ENCODE results near the gene COMMD6.
"Not testable (repeated sequence)": the region's sequence is repeated elsewhere in the genome, so short reads cannot be mapped to it uniquely, and the experiment has no call there.

COMMD6 gene

DNA sequence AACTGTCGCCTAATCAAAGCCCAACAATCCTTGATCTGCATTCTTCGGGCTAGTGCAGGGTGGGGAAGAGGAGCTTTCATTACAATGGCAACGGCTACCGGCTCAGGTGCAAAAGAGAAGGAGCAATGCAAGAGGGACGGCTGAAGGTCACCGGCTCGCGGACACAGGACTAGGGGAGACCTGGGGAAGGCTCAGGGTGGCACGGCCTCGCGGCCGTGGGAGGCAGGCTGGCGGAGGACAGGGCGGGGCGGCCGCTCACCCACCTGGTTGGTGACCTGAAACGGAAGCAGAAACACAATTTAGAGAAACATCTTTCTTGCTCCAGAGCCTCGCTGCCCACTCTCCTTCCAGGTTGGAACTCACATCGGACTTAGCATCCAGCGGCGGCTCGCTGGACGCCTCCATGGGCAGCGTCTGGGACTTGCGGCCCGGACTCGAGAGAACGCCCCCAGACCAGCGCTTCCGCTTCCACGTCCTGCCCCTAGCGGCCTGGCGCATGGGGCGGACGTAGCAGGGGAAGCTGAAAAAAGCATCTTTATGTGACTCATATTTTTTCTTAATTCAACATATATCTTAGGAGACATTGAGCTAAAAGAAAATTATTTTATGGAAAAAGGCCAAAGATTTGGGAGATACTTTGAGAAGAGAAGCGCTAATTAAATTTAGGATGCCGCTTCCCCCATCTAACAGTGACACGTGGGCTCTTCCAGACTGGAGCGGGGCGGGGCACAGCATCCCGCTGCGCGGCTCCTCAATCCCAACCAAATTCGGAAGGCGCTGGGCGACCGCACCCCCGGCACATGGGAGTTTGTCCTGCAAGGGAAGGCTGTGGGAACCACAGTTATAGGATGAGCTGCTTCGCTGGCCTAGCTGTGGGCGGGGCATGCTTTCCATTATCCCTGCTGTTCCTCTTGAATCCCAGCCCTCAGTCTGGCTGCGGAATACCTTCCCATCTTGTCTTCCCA, at the start of gene COMMD6:
TSS of gene COMMD6 (minus strand) at position 441 of the 965 bp plus-strand sequence. CDS start at position 405, 36 bp downstream.
- peak; percentile 73 for DNase-seq

DNA sequence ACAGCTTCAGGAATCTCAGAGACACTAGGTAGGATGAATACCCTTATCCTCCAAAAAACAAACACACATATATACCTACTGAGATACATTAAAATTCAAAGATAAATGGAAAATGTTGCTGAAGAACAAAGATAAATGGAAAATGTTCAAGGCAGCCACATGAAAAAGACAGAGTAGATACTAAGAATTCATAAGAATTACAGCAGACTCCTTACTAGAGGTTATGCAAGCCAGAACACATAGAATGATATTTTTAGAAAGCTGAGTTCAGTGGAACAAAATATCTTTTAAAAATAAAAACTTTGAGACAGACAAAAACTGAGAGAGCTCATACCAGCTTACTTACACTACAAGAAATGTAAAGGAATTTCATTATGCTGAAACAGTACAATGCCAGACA, 47.5 kb upstream of the COMMD6 start:
- DNase-seq: no peak

GRCh38 chr13:75583091-75583490, 45.5 kb upstream of the COMMD6 start:
- no peak for DNase-seq

- DNase-seq: no peak
These were observed 44.4 kb upstream of the COMMD6 start for GRCh38 chr13:75581874-75582640.

DNA sequence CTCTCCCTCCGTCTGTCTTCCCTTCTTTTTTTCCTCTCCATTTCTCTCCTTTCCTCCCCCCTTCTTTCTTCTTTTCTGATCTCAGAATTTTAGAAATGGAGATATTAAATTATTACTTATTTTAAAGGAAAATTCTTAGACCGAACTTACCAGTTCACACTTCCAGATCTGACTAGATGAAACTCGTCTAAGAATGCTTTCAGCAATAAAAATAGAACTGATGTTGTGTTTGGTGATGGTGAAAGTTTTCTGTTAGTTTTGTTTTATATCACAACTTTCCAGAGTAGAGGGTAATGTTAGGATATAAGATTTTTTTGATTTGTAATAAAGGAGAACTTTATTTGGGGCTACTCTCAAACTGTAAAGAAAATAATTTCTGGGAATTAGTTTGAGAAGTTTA, 41.9 kb upstream of the COMMD6 start:
- DNase-seq: no peak

DNA sequence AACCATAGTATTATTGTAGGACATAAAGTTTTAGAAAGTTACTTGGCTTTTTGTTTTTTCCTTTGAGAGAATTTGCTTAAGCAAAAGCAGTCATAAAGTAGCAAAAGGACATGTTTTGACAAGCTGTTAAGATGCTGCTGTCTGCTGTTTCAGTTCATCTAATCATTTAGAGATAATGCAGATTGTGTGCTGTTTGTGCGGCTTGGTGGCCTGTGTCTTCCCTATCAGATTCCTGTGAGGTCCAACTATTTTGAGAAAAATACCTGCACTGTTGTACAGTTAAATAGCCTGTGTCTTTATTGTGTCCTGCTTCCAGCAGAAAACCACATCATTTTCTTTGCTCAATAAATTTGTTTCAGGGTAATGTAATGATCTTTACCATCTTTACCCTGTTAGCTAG, 31.9 kb upstream of the COMMD6 start:
- no peak for DNase-seq

GRCh38 chr13:75566658-75567057, 29.0 kb upstream of the COMMD6 start:
- DNase-seq: no peak

GRCh38 chr13:75558145-75558840, 20.7 kb upstream of the COMMD6 start:
- DNase-seq: no peak

DNA sequence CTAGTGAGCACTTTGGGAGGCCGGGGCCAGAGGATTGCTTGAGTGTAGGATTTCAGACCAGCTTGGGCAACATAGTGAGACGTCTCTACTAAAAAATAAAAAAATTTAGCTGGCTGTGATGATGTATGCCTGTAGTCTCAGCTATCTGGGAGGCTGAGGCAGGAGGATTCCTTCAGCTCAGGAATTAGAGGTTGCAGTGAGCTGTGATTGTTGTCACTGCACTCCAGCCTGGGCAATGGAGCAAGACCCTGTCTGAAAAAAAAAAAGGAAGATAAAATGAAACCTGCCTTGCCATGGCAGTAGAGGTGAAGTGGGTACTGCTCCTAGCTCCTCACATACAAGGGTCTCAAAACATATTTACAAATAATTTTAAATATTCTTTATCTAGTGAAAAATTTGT, 19.3 kb upstream of the COMMD6 start:
- DNase-seq: no peak

DNA sequence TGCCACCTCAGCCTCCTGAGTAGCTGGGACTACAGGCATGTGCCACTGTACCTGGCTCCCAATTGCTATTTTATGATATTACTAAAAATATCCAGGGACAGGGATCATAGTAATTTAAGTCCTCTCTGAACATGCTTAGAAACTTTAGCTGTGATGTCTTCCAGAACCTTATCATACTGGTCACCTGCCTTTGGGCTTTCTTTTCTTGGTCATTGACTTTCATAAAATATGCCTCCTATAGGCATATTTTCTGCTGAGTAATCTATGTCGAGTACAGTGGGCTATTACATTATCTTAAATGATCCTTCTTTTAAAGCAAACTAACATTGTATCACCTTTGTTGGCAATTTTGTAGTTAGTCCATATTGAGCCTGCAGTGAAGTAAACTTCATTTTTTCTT, 18.2 kb upstream of the COMMD6 start:
- no peak for DNase-seq

DNA sequence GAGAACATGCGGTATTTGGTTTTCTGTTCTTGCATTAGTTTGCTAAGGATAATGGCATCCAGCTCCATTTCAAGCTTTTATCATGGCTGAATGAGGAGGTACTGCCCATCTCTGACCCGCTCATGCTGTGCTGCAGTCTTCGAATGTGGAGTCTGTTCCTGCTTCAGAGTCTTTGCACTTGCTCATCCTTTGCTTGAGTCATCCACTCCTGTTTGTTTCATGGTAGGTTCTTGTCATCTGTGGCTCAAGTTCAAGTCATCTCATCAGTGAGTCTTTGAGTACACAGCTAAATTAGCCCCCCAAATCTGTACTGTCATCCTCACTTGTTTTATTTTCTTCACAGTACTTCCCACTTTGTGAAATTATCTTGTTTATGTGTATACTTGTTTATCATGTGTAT, 17.3 kb upstream of the COMMD6 start:
- no peak for DNase-seq

- no peak for DNase-seq
These were observed 16.8 kb upstream of the COMMD6 start for GRCh38 chr13:75554464-75554863.

- peak in 1 of 2 donors; percentile 45 for DNase-seq
These were observed 12.5 kb upstream of the COMMD6 start for GRCh38 chr13:75550159-75550567.

DNA sequence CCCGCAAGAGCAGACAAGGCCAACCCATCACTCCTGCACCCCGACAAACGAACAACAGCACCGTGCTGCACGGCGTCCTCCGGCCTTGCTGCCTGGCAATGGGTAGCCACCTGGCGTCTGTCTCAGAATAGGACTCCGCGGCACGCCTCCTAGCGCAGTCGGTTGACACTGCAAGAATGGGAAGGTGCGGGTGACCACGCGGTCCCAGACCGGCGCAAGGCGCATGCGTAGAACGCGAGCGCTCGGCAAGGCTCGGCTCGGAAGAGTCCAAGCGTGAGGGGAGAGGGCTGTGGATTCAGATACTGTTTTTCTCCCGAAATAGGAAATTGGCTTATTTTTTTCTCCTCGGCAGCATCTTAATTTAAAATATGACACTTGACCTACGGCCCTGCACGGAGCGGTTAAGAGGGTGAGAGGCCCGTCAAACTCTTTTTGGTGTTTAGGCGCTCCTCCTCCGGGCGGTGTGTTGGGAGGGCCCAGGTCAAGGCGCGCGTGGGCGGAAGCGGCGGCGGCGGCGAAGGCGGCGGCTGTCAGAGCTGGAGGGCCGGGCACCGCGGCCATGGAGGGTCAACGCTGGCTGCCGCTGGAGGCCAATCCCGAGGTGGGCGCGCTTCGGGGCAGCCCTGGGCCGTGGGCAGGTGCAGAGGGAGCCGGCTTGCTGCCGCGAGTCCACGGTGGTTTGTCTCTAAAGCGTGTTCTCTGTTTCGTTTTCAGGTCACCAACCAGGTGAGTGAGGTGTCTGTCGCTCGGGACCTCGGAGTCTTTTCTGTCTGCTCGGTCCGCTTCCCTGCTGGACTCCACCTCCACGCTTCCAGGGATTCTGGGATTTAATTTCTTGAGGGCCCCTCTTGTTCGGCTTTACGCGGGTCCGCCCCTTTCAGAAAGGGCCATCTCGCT, 11.9 kb upstream of the COMMD6 start, which contains the start of gene UCHL3:
TSS of gene UCHL3 (plus strand) at position 530 of the 897 bp plus-strand sequence. CDS start at position 560, 30 bp downstream.
- peak; percentile 98 for DNase-seq

DNA sequence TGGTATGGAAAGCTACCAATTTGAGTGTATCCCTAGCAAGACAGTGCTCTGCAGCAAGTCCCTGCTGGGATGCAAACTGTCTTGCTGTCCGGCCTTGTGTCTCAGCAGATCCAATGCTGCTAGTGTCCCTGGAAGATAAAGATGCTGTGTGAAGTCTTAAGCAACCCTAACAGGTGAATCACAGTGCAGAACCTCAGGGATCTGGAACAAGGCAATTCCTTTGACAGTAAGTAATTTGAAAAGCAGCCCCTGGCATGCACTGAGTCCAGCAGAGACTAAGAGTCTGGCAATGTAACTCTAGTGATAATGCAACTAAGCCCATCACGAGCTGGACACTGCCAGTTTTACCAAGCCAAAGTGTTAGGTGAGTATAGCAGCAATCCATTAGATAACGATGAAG, 10.3 kb upstream of the COMMD6 start:
- DNase-seq: no peak

DNA sequence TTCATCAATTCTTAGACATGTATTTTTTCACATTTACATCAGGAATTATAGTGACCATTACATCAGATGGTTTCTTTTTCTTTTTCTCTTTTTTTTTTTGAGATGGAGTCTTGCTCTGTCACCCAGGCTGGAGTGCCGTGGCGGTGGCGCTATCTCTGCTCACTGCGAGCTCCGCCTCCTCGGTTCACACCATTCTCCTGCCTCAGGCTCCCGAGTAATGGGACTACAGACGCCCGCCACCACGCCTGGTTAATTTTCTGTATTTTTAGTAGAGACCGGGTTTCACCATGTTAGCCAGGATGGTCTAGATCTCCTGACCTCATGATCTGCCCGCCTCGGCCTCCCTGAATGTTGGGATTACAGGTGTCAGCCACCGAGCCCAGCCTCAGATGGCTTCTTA, 7.7 kb upstream of the COMMD6 start:
- DNase-seq: not testable (repeated sequence)

- DNase-seq: no peak
These were observed 7.2 kb upstream of the COMMD6 start for GRCh38 chr13:75544681-75545330.

GRCh38 chr13:75541961-75542360, 4.3 kb upstream of the COMMD6 start:
- no peak for DNase-seq

DNA sequence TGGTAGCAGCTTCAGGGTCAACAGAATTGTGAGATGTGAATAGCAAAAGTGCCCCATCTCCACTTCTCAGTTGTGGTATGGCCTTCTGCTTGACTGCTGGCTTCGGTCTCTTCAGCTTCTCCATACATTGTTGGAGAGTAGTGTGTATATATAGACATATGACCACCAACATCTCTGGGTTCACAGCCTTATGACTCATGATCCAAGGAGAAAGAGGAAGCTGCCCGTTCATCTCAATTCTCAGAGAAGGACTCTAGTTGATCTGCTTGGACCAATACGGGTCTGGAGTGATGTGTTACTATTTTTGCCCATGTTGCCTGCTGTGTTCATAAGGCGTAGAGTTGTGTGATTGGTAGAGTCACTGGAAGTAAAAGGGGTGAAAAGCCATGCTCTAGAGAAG, 3.6 kb upstream of the COMMD6 start:
- DNase-seq: no peak

GRCh38 chr13:75533861-75534260, 3.8 kb downstream of the COMMD6 start:
- DNase-seq: no peak

DNA sequence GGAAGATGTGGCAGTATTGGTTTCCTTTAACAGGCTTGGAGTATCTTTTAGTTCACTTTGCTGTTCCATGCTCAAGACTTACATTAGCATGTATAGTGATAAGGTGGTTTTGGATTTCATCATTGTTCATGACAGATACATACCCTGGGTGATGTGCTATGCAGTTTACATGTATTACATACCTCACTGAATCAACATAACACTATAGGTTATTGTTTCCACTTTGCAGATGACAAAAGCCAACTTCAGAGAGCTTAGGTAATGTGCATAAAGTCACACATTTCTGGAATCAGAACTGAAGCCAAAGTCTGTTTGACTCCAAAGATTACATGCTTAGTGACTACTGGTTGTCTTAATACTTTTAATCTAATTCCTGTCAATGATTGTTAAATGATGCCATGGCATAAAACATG, 7.1 kb downstream of the COMMD6 start:
- no peak for DNase-seq
